Camera-type eye (tissue), 1 donor: Measurements from ENCODE around the gene INO80D. TPM values are rescaled to one million over a fixed set of nuclear protein-coding genes. Genes with fewer than 3 reads are reported as not detected.

Experiments
- total RNA-seq: library from RNA; depleted of rRNA; stranded (reverse); fragments of >200 nt; gene quantifications from one replicate; pipeline ENCODE4 v1.2.3, GENCODE V29; 2014

INO80D gene, protein sequence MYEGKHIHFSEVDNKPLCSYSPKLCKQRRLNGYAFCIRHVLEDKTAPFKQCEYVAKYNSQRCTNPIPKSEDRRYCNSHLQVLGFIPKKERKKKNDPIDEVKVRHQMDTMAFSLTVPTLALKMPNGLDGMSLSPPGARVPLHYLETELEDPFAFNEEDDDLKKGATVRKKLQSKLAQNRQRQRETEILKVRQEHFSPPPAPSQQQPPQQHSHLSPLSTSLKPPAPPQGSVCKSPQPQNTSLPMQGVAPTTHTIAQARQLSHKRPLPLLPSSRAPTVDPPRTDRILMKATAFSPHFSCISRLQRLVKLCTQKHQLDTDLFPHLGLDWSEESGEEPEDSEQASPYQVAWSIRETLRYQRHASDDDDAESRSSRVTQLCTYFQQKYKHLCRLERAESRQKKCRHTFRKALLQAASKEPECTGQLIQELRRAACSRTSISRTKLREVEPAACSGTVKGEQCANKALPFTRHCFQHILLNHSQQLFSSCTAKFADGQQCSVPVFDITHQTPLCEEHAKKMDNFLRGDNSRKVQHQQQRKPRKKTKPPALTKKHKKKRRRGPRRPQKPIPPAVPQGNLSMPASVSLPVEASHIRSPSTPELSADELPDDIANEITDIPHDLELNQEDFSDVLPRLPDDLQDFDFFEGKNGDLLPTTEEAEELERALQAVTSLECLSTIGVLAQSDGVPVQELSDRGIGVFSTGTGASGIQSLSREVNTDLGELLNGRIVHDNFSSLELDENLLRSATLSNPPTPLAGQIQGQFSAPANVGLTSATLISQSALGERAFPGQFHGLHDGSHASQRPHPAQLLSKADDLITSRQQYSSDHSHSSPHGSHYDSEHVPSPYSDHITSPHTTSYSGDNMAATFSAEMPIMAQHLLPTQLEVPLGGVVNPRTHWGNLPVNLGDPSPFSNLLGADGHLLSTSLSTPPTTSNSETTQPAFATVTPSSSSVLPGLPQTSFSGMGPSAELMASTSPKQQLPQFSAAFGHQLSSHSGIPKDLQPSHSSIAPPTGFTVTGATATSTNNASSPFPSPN
- 37.1 TPM for total RNA-seq

DNA sequence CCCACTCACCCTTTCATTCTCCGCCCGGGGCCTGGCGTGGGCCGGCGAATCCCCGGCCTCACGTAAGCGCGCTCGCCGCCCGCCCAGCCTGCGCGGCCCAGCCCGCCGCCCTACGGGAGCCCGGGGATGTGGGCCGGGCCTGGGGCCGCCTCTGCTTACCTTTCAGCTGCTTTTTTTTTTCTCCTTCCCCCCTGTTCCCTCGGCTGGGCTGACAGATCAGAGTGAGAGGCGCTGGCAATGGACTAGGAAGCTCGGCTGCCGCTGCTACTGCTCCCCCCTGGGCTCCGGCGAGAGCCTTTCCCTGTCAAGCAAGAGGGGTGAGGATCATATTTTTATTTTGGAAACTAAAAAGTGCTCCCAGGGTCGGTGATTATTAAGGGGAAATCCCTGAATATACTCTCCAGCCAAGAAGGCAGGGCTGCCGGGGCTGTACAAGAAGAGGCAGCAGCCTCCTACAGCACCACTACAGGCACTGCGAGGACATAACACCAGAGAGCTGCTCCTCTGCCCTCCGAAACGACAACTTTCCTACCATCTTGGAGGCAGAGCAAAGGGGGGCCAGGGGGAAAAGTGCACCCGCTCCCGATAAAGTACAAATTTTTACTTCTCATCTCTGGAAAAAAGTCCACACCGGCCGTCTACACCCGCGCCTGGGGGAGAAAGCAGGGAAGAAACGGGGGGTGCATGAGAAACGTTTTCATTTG, at the start of gene INO80D:
Gene INO80D (minus strand): TSS at position 433 of the 704 bp plus-strand sequence. CDS start 23,158 bp downstream, outside the sequence.

Other genes starting within 250 kb of the INO80D start
- gene NDUFS1, start 73.3 kb upstream of the INO80D start, total RNA-seq: 167 TPM
- gene EEF1B2, start 73.7 kb upstream of the INO80D start, total RNA-seq: 166 TPM
- 40.8 TPM for gene ZDBF2, start 188.5 kb upstream of the INO80D start, total RNA-seq